ENCODE results near the gene ZNF471.

ZNF471 gene

GRCh38 chr19:56573914-56574313, 66.3 kb downstream of the ZNF471 start:
- no peak for DNase-seq (ENCODE audit: low spot score)

GRCh38 chr19:56577719-56578602, 70.3 kb downstream of the ZNF471 start:
- no peak for DNase-seq (ENCODE audit: low spot score)
